Activated CD4-positive, CD25-positive, alpha-beta regulatory T cell treated with anti-CD3 and anti-CD28 coated beads, Interleukin-2, amount 50 U/mL, for 72 hours (primary cell): Measurements from ENCODE around the gene PAK1.
"Not testable (repeated sequence)": the region's sequence is repeated elsewhere in the genome, so short reads cannot be mapped to it uniquely, and the experiment has no call there.

Experiments
- DNase-seq: peaks from one replicate; pipeline ENCODE4 v3.0.0; 2021

Gene PAK1

GRCh38 chr11:77400775-77401449 lies 73.0 kb downstream of the PAK1 start:
- no peak for DNase-seq

GRCh38 chr11:77400271-77400670 lies 73.6 kb downstream of the PAK1 start:
- no peak for DNase-seq

DNA sequence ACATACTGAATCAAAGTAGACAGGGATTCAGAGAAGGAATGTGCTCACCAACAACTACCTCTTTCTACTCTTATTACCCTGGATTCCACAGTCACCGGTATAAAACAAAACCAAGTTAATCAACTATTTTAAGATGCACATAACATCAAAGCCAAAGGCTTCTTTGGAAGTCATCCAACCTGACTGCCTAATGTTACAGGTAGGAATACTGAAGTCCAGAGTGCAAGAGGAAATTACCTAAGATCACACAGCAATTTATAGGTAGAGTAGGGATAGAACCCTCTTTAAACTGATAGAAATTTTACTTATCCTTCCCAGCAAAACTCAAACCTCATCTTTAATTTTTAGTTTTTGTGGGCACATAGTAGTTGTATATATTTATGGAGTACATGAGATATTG lies 76.3 kb downstream of the PAK1 start:
- DNase-seq: no peak

GRCh38 chr11:77396911-77397310 lies 77.0 kb downstream of the PAK1 start:
- DNase-seq: no peak

- DNase-seq: no peak
Measured at GRCh38 chr11:77396305-77396704, 77.6 kb downstream of the PAK1 start.

DNA sequence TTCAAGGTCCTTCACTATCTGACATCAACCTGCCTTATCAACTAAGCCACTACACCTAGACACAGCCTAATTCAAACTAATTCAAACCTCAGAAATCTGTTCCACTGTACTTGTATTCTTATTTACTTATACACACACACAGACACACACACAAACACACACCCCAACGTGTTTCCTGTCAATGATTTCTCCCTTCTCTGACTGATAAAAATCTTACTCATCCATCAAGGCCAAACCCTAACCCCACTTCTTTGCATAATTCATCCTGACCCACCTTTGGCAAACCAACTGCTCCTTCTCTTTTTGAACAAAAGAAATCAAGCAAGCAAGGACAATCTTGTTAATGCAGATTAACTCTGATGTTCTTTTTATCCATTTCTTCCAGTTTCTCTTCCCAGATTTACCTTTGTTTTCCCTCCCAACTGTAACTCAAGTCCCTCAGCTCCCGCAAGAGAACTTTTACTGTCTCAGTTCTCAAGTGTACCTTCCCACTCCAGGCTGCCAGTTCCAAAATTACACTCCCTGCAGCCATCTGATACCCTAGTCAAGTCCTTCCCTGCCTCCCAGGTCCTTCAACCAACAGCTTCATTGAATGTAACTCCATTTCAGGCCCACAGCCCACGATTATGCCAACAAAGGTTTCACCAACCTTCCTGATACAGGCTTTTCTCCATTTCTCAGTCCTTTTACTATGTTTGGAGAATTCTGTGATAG lies 78.3 kb downstream of the PAK1 start:
- DNase-seq: no peak

DNA sequence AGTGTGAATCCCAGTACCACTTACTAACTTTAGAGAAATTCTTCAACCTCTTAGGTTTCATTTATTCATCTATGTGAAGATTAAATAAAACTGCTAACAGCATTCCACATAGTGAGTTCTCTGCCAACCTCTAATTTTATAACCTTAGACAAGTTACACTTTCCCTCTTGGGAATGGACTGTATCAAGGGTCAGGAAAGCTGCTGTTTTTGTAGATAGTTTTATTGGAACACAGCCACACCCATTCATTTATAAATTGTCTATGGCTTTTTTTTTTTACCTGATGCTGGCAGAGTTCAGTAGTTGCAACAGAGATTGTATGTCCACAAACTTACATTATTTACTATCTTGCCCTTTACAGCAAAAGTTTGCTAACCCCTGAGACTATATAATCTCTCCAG lies 81.1 kb downstream of the PAK1 start:
- no peak for DNase-seq

- no peak for DNase-seq
Measured at GRCh38 chr11:77387701-77388100, 86.2 kb downstream of the PAK1 start.

- no peak for DNase-seq
Measured at GRCh38 chr11:77386178-77386577, 87.7 kb downstream of the PAK1 start.

DNA sequence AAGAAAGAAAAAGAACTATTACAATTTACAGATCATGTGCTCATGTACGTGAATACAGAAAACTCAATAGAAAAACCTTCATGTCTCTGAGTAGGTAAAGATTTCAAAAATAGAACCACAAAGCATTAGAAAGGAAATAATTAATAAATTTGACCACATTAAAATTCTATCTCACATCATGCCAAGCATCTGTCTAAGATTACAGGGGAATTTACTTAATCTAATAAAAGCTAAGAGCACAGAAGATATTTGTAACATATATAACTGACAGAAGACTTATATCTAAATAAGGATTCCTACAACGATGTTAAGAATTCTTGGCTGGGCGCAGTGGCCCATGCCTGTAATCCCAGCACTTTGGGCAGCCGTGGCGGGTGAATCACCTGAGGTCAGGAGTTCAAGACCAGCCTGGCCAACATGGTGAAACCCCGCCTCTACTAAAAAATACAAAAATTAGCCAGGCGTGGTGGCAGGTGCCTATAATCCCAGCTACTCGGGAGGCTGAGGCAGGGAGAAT lies 88.6 kb downstream of the PAK1 start:
- DNase-seq: not testable (repeated sequence)

DNA sequence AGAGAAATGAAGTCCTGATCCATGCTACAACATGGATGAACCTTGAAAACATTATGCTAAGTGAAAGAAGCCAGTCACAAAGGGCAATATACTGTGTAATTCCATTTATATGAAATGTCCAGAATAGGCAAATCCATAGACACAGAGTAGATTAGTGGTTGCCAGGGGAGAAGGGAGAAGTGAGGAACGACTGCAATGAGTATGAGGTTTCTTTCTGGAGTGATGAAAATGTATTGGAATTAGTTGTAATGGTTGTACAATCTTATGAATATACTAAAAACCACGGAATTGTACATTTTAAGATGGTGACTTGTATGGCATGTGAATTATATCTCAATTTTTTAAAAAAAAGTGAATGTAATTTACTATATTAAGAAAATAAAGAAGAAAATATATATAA lies 89.3 kb downstream of the PAK1 start:
- DNase-seq: no peak

- DNase-seq: not testable (repeated sequence)
Measured at GRCh38 chr11:77383349-77383748, 90.5 kb downstream of the PAK1 start.

GRCh38 chr11:77381729-77382665 lies 91.9 kb downstream of the PAK1 start:
- no peak for DNase-seq

GRCh38 chr11:77379934-77380333 lies 94.0 kb downstream of the PAK1 start:
- DNase-seq: no peak

- DNase-seq: no peak
Measured at GRCh38 chr11:77379253-77379652, 94.6 kb downstream of the PAK1 start.

GRCh38 chr11:77377734-77378133 lies 96.2 kb downstream of the PAK1 start:
- no peak for DNase-seq

- no peak for DNase-seq
Measured at GRCh38 chr11:77375107-77375506, 98.8 kb downstream of the PAK1 start.

DNA sequence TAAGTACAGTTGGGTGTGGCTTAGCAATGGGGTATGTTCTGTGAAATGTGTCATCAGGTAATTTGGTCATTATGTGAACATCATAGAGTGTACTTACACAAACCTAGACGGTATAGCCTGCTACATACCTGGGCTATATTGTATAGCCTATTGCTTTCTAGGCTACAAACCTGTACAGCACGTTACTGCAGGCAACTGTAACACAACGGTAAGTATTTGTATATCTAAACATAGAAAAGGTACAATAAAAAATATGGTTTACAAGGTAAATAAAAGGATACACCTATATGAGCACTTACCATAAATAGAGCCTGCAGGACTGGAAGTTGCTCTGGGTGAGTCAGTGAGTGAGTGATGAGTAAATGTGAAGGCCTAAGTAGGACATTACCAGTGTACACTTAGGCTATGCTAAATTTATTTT lies 99.3 kb downstream of the PAK1 start:
- no peak for DNase-seq

- no peak for DNase-seq
Measured at GRCh38 chr11:77374108-77374507, 99.8 kb downstream of the PAK1 start.

GRCh38 chr11:77372726-77373125 lies 101.2 kb downstream of the PAK1 start:
- no peak for DNase-seq

- DNase-seq: no peak
Measured at GRCh38 chr11:77371646-77372045, 102.2 kb downstream of the PAK1 start.

DNA sequence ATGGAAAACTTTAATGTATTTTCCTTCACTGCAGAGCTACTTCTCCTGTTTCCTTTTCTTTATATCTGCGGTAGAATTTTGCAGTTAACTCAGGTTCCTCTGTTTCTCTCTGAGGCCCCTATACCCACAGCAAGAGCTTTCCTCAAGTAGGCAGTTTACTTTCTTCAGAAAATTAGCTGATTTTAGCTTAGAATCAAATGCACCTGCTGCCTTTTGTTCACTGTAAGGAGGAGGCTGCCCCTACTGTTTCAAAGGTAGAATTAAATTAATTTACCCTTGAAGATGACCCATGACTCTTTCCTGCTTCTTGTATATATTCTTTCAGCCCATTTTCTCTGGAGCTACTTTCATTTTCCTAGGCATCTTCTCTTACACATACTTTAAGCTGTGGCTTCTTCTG lies 103.7 kb downstream of the PAK1 start:
- DNase-seq: no peak

DNA sequence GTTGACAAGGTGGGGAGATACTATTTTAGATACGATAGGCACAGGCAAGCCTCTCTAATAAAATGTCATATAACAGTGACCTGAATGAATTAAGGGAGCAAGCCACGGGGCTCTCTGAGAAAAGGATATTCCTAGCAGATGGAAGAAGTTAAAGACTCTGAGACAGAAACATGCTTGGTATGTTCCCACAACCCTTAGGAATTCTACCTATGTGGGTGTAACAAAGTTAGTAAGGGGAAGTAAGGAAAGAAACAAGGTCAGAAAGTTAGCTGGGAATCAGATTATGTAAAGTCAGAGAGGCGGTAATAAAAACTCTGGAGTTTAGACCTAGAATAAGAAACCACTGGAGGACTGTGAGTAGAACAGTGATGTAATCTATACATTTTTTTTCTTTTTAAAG lies 112.7 kb downstream of the PAK1 start:
- DNase-seq: no peak
